Measurements from ENCODE around the gene DPP10. TPM values are rescaled to one million over a fixed set of nuclear protein-coding genes. Genes with fewer than 3 reads are reported as not detected.
A peak's percentile ranks its signal among the peaks of the same experiment; 100 is the strongest.

Gene DPP10
- total and polyA plus RNA-seq, 8 donors: 0.68 to 8.2 (median 4.7) TPM

DNA sequence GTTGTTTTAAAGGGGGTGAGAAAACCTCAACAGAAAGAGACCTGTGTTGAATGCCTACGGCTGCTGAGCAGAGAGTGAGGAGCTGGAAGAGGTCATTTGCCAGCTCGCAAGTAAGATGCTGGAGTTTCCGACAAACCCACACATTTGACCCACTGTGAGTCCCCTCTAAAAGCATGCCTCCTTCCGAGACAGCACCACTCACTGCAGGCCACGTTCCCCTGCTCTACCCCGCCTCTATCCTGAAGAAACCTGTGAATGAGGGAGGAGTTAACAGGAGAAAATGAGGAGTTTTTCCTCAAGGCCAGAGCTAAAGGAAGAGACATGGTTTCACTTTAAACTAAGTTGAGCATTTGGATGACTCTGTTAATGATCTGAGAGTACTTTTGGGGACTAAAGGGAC, 188.7 kb downstream of the DPP10 start:
- ATAC-seq (no peak), DNase-seq (no peak)
- Histone ChIP-seq H3K4me3 (no peak overlapping the region), H3K27ac (no peak overlapping the region), H3K9me3 (no peaks in the 10 kb centered on the region), H3K4me1 (no peaks in the 10 kb centered on the region), H3K36me3 (no peaks in the 10 kb centered on the region), H3K27me3 (no peaks in the 10 kb centered on the region)
- intact Hi-C loops (cut with DNase I): no loop called here
- TF ChIP-seq, protein P1, sequence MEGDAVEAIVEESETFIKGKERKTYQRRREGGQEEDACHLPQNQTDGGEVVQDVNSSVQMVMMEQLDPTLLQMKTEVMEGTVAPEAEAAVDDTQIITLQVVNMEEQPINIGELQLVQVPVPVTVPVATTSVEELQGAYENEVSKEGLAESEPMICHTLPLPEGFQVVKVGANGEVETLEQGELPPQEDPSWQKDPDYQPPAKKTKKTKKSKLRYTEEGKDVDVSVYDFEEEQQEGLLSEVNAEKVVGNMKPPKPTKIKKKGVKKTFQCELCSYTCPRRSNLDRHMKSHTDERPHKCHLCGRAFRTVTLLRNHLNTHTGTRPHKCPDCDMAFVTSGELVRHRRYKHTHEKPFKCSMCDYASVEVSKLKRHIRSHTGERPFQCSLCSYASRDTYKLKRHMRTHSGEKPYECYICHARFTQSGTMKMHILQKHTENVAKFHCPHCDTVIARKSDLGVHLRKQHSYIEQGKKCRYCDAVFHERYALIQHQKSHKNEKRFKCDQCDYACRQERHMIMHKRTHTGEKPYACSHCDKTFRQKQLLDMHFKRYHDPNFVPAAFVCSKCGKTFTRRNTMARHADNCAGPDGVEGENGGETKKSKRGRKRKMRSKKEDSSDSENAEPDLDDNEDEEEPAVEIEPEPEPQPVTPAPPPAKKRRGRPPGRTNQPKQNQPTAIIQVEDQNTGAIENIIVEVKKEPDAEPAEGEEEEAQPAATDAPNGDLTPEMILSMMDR (IDR thresholded peaks at IDR 0.05): no peak

DNA sequence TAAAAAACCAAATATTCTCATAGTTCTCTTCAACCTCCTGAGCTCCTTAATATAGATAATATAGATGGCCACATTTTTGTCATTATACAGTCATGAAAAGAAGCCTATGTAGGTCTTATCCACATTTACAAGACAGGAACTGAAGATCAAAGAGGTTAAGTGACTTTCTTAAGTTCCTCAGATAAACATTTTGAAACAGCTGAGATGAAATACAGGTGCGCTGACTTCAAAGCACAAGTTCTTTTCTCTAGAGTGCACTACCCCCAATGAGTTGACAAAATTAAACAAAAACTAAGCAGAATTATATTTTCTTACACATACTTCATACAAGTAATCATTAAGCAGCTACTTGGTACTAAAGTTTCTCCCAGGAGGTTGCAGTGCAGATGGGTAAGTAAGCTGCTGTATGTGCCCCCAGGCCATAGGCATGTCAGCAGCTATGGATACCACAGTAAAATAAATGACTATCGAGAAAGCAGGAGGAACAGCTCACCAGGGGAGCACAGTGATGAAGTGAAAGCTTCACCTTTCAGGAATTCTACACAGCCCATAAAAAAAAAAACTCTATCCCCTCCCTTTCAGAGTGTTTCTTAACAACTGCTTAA, 199.8 kb downstream of the DPP10 start:
- Histone ChIP-seq H3K36me3 (no peaks in the 10 kb centered on the region), H3K9me3 (peaks cover 0 to 4% of the 10 kb centered on the region in 2 donors), H3K4me3 (no peak overlapping the region), H3K27ac (no peak overlapping the region), H3K27me3 (no peaks in the 10 kb centered on the region), H3K4me1 (no peaks in the 10 kb centered on the region)
- DNase-seq (peak in 1 of 4 donors; percentile 28), ATAC-seq (peak; percentile 78)
- TF ChIP-seq, protein P1 (IDR thresholded peaks at IDR 0.05): no peak
- intact Hi-C loops (cut with DNase I): no loop called here

DNA sequence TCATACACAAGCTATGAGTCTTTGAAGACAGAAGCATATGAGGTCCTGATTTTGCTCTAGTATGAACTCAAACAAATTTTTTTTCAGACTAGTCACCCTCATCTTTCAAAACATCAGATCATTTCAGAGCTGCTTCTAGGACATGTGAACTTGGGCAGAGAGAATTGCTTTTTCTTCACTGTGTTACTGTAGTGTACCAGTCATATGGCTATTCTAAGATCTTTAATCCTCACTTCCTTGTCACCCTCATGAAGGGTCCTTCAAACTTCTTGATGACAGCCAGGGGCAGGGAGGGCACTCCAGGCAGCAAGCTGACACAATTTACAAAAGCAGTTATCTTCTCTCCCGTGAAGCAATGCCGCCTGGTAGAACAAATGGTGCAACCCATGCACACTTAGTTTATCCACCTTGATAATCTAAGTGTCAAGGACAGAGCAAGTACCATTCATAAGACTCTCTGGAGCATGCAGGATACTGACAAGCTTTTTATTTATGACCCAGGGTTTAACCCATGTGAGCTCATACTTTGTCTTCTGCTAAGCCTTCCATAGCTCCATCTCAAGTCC, 200.6 kb downstream of the DPP10 start:
- DNase-seq (peak in 1 of 4 donors; percentile 44), ATAC-seq (peak; percentile 86)
- Histone ChIP-seq H3K9me3 (peaks cover 0 to 2% of the 10 kb centered on the region in 2 donors), H3K4me3 (no peak overlapping the region), H3K27ac (no peak overlapping the region), H3K27me3 (no peaks in the 10 kb centered on the region), H3K4me1 (no peaks in the 10 kb centered on the region), H3K36me3 (no peaks in the 10 kb centered on the region)
- intact Hi-C loops (cut with DNase I): no loop called here
- TF ChIP-seq, protein P1 (IDR thresholded peaks at IDR 0.05): no peak

DNA sequence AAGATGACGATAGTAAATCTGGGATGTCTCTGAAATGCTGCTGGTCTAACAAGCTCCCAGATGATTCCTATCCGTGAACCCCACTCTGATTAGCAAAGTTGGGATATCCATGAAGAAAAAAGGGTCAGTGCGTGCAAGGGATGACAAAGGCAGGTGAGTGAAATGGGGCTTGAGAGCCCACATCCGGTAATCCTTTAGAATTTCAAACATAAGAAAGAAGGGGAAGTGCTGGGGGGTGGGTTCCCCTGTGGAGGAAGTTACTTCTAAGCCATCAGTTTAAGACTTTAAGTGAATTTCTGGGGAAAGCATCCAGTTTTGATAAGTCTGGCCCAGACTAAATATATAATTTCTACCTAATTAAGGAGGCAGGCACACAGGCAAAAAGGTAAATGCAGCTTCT, 209.5 kb downstream of the DPP10 start:
- no peaks in the 10 kb centered on the region for H3K36me3 ChIP-seq
- ATAC-seq: no peak
- no peaks in the 10 kb centered on the region for H3K9me3 ChIP-seq
- no peak overlapping the region for H3K27ac ChIP-seq
- H3K4me1 ChIP-seq: no peaks in the 10 kb centered on the region
- no peak for DNase-seq
- intact Hi-C loops (cut with DNase I): no loop called here
- no peaks in the 10 kb centered on the region for H3K27me3 ChIP-seq
- TF ChIP-seq, protein P1 (IDR thresholded peaks at IDR 0.05): no peak
- H3K4me3 ChIP-seq: no peak overlapping the region

DNA sequence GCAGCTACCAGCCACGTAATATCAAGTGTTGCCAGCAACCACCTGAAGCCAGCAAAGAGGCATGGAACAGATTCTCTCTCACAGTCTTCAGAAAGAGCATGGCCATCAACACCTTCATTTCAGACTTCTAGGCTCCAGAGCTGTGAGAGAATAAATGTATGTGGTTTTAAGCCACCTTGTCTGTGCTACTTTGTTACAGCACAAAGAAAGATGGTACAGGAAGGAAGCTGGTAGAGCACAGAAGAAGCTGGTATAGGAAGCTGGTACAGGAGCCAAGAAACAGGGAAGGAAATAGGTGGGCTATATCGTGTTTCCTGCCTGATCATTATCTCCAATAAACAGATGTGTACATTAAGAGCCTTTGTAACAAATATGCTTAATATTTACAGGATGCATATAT, 217.4 kb downstream of the DPP10 start:
- no peak overlapping the region for H3K27ac ChIP-seq
- peaks cover 0 to 16% of the 10 kb centered on the region in 2 donors for H3K27me3 ChIP-seq
- H3K4me3 ChIP-seq: no peak overlapping the region
- ATAC-seq: no peak
- no peaks in the 10 kb centered on the region for H3K9me3 ChIP-seq
- no peaks in the 10 kb centered on the region for H3K36me3 ChIP-seq
- TF ChIP-seq, protein P1 (IDR thresholded peaks at IDR 0.05): no peak
- DNase-seq: no peak
- intact Hi-C loops (cut with DNase I): no loop called here
- H3K4me1 ChIP-seq: no peaks in the 10 kb centered on the region

Data from left lung (tissue), 10 donors.